Esophagus muscularis mucosa (tissue), 4 donors: Measurements from ENCODE around the gene MRAP2. TPM values are rescaled to one million over a fixed set of nuclear protein-coding genes. Genes with fewer than 3 reads are reported as not detected.

Source experiments
- DNase-seq: peaks from one replicate; pipeline ENCODE4 v3.0.0-alpha.2; 2017; ENCODE audit errors: extremely low spot score
- H3K27ac ChIP-seq, 4 donors: fragments of 200-600 bp; sonication (generic); replicated peaks in 1 of 4; 1 replicate in 3 of 4; 2 replicates in 1 of 4; pipeline ENCODE4 v1.5.1; 2016 to 2019; ENCODE audit warnings: mild to moderate bottlenecking in 1 of 4
- H3K27me3 ChIP-seq, 4 donors: fragments of 200-600 bp; sonication (generic); one replicate each; pipeline versions ENCODE4 v1.5.1 to v1.6.0; 2016 to 2019
- H3K36me3 ChIP-seq, 4 donors: fragments of 200-600 bp; sonication (generic); one replicate each; pipeline ENCODE4 v1.5.1; 2016 to 2019
- H3K4me1 ChIP-seq, 4 donors: fragments of 200-600 bp; sonication (generic); one replicate each; pipeline ENCODE4 v1.5.1; 2016 to 2019
- H3K4me3 ChIP-seq, 4 donors: fragments of 200-600 bp; sonication (generic); 1 replicate in 2 of 4; 2 replicates in 2 of 4; pipeline ENCODE4 v1.5.1; 2016 to 2019; ENCODE audit warnings: mild to moderate bottlenecking in 4 of 4, moderate library complexity in 1 of 4
- H3K9me3 ChIP-seq, 4 donors: fragments of 200-600 bp; sonication (generic); 1 replicate in 3 of 4; 2 replicates in 1 of 4; pipeline ENCODE4 v1.5.1; 2016 to 2019
- CTCF ChIP-seq, 3 experiments: fragments of 200-600 bp in 2 of 3; fragments of 450-650 bp in 1 of 3; sonication (generic) in 2 of 3; IDR thresholded peaks; one replicate each; pipeline ENCODE4 v1.5.1; 2017 to 2019; ENCODE audit warnings: antibody characterized with exemption in 3 of 3, mild to moderate bottlenecking in 2 of 3, moderate library complexity in 1 of 3
- EP300 ChIP-seq: sonication (generic); formaldehyde crosslinking; IDR thresholded peaks from one replicate; pipeline ENCODE4 v1.6.1; 2017; ENCODE audit warnings: antibody characterized with exemption
- POLR2A ChIP-seq: fragments of 450-650 bp; IDR thresholded peaks from one replicate; pipeline ENCODE4 v1.6.1; 2017; ENCODE audit warnings: antibody characterized with exemption, moderate library complexity, mild to moderate bottlenecking, low read depth
- POLR2AphosphoS5 ChIP-seq, 2 donors: sonication (generic); formaldehyde crosslinking; IDR thresholded peaks; one replicate each; pipeline ENCODE4 v1.6.1; 2017; ENCODE audit warnings: antibody characterized with exemption in 2 of 2
- WGBS: methylation state at CpG from one replicate; pipeline ENCODE4 v1.1.5; 2018; 5-methylcytosine and 5-hydroxymethylcytosine counted together
- intact Hi-C: fragments of 100-400 bp; cut with DNase I; formaldehyde crosslinking; loops from one replicate; pipeline ENCODE4 v1.15.1; 2023
- total RNA-seq, 4 donors: library from RNA; depleted of rRNA; stranded (reverse); fragments of >200 nt; gene quantifications; one replicate each; pipeline versions ENCODE4 v1.1.0 to v1.2.1, GENCODE V29; 2016

MRAP2 gene
- total RNA-seq, 4 donors from 2014 or later = 0.11 to 0.32 (median 0.17) TPM; not detected in 1

DNA sequence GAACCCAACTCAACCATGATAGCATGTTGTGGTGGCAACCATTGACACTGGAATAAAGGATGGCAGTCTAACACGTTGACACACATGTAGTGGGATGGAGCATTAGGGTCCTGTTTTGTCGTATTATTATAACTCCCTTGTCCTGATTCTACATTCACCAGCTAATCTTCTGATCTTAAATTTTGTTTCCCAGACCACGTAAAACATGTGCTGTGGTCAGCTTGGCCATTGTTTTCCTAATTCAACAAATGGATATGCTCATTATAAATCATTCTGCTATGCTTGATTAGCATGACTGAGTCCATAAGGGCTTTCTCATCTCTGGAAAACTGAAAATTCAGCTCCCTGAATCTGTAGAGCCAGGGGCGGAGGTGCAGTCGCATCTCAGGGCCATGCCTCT, 15.0 kb downstream of the MRAP2 start:
- H3K4me3 ChIP-seq = no peak overlapping the region
- H3K4me1 ChIP-seq = peaks cover 0 to 13% (median 7%) of the 10 kb centered on the region in 4 donors
- intact Hi-C loops = no loop called here
- no peaks in the 10 kb centered on the region for H3K36me3 ChIP-seq
- DNase-seq = peak; percentile 31
- H3K9me3 ChIP-seq = no peaks in the 10 kb centered on the region
- 84% methylated on average over 5 of the region's 5 CpGs for WGBS
- no peak for TF ChIP-seq POLR2AphosphoS5 (IDR thresholded peaks at IDR 0.05)
- TF ChIP-seq EP300 = no peak
- no peak for TF ChIP-seq POLR2A
- no peak for TF ChIP-seq CTCF (IDR thresholded peaks at IDR 0.05)
- H3K27me3 ChIP-seq = no peaks in the 10 kb centered on the region
- H3K27ac ChIP-seq = no peak overlapping the region

DNA sequence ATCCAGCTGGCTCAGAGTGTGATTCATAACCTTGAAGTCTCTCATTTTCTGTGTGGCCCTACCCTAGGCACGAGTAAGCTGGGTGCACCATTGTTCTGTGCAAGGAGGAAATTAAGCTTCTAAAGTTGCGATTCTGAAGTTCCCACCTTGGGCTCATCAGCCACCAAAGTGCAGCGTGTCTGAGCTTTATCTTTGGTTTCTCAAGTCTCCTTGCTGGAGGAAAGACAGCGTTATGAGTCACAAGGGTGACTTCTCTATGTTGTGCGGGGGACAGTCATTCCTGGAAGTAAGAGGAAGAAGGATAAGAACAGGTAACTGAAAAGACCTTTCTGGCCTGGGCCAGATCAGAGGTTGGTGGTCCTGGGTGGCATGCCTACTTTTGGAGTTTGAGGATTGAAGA, 16.8 kb downstream of the MRAP2 start:
- no peak overlapping the region for H3K4me3 ChIP-seq
- H3K4me1 ChIP-seq = peaks cover 0 to 13% (median 7%) of the 10 kb centered on the region in 4 donors
- DNase-seq = peak; percentile 57
- TF ChIP-seq EP300 (no peak), POLR2A (no peak), CTCF (IDR thresholded peaks at IDR 0.05) (no peak), POLR2AphosphoS5 (IDR thresholded peaks at IDR 0.05) (no peak)
- intact Hi-C loops = no loop called here
- H3K36me3 ChIP-seq = no peaks in the 10 kb centered on the region
- no peaks in the 10 kb centered on the region for H3K27me3 ChIP-seq
- H3K27ac ChIP-seq = no peak overlapping the region
- WGBS = 88% methylated on average over 5 of the region's 5 CpGs
- no peaks in the 10 kb centered on the region for H3K9me3 ChIP-seq

GRCh38 chr6:84052204-84052882, 18.8 kb downstream of the MRAP2 start:
- TF ChIP-seq POLR2A (no peak), POLR2AphosphoS5 (IDR thresholded peaks at IDR 0.05) (no peak), EP300 (no peak), CTCF (IDR thresholded peaks at IDR 0.05) (no peak)
- intact Hi-C loops = no loop called here

GRCh38 chr6:84052883-84053241, 19.3 kb downstream of the MRAP2 start:
- peak; percentile 57 for DNase-seq
- WGBS = 82% methylated on average over 7 of the region's 7 CpGs
- no peak for TF ChIP-seq POLR2A
- TF ChIP-seq POLR2AphosphoS5 (IDR thresholded peaks at IDR 0.05) = no peak
- no peak for TF ChIP-seq CTCF (IDR thresholded peaks at IDR 0.05)
- no peak for TF ChIP-seq EP300
- no peaks in the 10 kb centered on the region for H3K36me3 ChIP-seq
- no peak overlapping the region for H3K4me3 ChIP-seq
- no peak overlapping the region for H3K27ac ChIP-seq
- H3K4me1 ChIP-seq = peaks cover 0 to 13% (median 7%) of the 10 kb centered on the region in 4 donors
- H3K27me3 ChIP-seq = no peaks in the 10 kb centered on the region
- no peaks in the 10 kb centered on the region for H3K9me3 ChIP-seq
- intact Hi-C loops = no loop called here

More at GRCh38 chr6:84052204-84052882, 18.8 kb downstream of the MRAP2 start:
- Histone ChIP-seq H3K9me3 (no peaks in the 10 kb centered on the region), H3K4me3 (peak overlapping the region in 1 of 4 donors; percentile 20), H3K36me3 (no peaks in the 10 kb centered on the region), H3K4me1 (peaks cover 0 to 13% (median 7%) of the 10 kb centered on the region in 4 donors), H3K27ac (no peak overlapping the region), H3K27me3 (no peaks in the 10 kb centered on the region)
- 24% methylated on average over 4 of the region's 7 CpGs for WGBS
- peak; percentile 91 for DNase-seq

GRCh38 chr6:84055647-84056046, 22.1 kb downstream of the MRAP2 start:
- TF ChIP-seq POLR2A (no peak), POLR2AphosphoS5 (IDR thresholded peaks at IDR 0.05) (no peak), CTCF (IDR thresholded peaks at IDR 0.05) (no peak), EP300 (no peak)
- H3K36me3 ChIP-seq = no peaks in the 10 kb centered on the region
- H3K4me1 ChIP-seq = peaks cover 0 to 13% (median 7%) of the 10 kb centered on the region in 4 donors
- intact Hi-C loops = no loop called here
- 87% methylated on average over 2 of the region's 2 CpGs for WGBS
- H3K9me3 ChIP-seq = no peaks in the 10 kb centered on the region
- no peak overlapping the region for H3K4me3 ChIP-seq
- DNase-seq = peak; percentile 53
- no peaks in the 10 kb centered on the region for H3K27me3 ChIP-seq
- H3K27ac ChIP-seq = no peak overlapping the region
